ENCODE measurements around the gene LDLRAD4.

LDLRAD4 gene

GRCh38 chr18:13427354-13427753 lies 208.8 kb downstream of the LDLRAD4 start:
- in situ Hi-C loops (cut with MboI; ENCODE audit: low sequenced_read_pairs, unreplicated experiment), result no loop called here
- no peak for TF ChIP-seq CTCF (IDR thresholded peaks at IDR 0.05; ENCODE audit: borderline replicate concordance, control extremely low read depth, extremely low read depth, insufficient read depth, missing control alignments)
- no peak for DNase-seq (ENCODE audit: low spot score)

GRCh38 chr18:13428319-13428718 lies 209.8 kb downstream of the LDLRAD4 start:
- no peak for TF ChIP-seq CTCF (IDR thresholded peaks at IDR 0.05; ENCODE audit: borderline replicate concordance, control extremely low read depth, extremely low read depth, insufficient read depth, missing control alignments)
- in situ Hi-C loops (cut with MboI; ENCODE audit: low sequenced_read_pairs, unreplicated experiment), result no loop called here
- no peak for DNase-seq (ENCODE audit: low spot score)

- in situ Hi-C loops (cut with MboI; ENCODE audit: low sequenced_read_pairs, unreplicated experiment), result no loop called here
- no peak for DNase-seq (ENCODE audit: low spot score)
- TF ChIP-seq CTCF (IDR thresholded peaks at IDR 0.05; ENCODE audit: borderline replicate concordance, control extremely low read depth, extremely low read depth, insufficient read depth, missing control alignments), result no peak
Measured at GRCh38 chr18:13429016-13429415, 210.5 kb downstream of the LDLRAD4 start.

- no peak for TF ChIP-seq CTCF (IDR thresholded peaks at IDR 0.05; ENCODE audit: borderline replicate concordance, control extremely low read depth, extremely low read depth, insufficient read depth, missing control alignments)
- in situ Hi-C loops (cut with MboI; ENCODE audit: low sequenced_read_pairs, unreplicated experiment), result loop anchor here (10.0 kb wide), 1 partner anchor 55 kb away; no protein-coding TSS in a partner anchor
- no peak for DNase-seq (ENCODE audit: low spot score)
Measured at GRCh38 chr18:13429884-13430510, 211.4 kb downstream of the LDLRAD4 start.

- no peak for DNase-seq (ENCODE audit: low spot score)
- no peak for TF ChIP-seq CTCF (IDR thresholded peaks at IDR 0.05; ENCODE audit: borderline replicate concordance, control extremely low read depth, extremely low read depth, insufficient read depth, missing control alignments)
- in situ Hi-C loops (cut with MboI; ENCODE audit: low sequenced_read_pairs, unreplicated experiment), result loop anchor here (10.0 kb wide), 1 partner anchor 56 kb away; no protein-coding TSS in a partner anchor
Measured at GRCh38 chr18:13430663-13431062, 212.1 kb downstream of the LDLRAD4 start.

GRCh38 chr18:13431886-13432285 lies 213.3 kb downstream of the LDLRAD4 start:
- no peak for DNase-seq (ENCODE audit: low spot score)
- TF ChIP-seq CTCF (IDR thresholded peaks at IDR 0.05; ENCODE audit: borderline replicate concordance, control extremely low read depth, extremely low read depth, insufficient read depth, missing control alignments), result no peak
- in situ Hi-C loops (cut with MboI; ENCODE audit: low sequenced_read_pairs, unreplicated experiment), result loop anchor here (10.0 kb wide), 1 partner anchor 57 kb away; no protein-coding TSS in a partner anchor

All from GM13976 (cell line).